ENCODE results near the gene GTF2IRD1. TPM values are rescaled to one million over a fixed set of nuclear protein-coding genes. Genes with fewer than 3 reads are reported as not detected.
"Not testable (repeated sequence)": the region's sequence is repeated elsewhere in the genome, so short reads cannot be mapped to it uniquely, and the experiment has no call there.

GTF2IRD1 gene
- total RNA-seq, 2 experiments from 2014 or later, result 0.34 to 1.3 TPM

- POLR2A ChIA-PET, result no interaction called here
- no peaks in the 10 kb centered on the region for H3K36me3 Mint-ChIP-seq
- H3K4me3 Mint-ChIP-seq, result no peak overlapping the region
- peaks cover 16% of the 10 kb centered on the region for H3K27me3 Mint-ChIP-seq
- no peak overlapping the region for H3K27ac Mint-ChIP-seq
- H3K9me3 Mint-ChIP-seq, result no peaks in the 10 kb centered on the region
- H3K4me1 Mint-ChIP-seq, result no peaks in the 10 kb centered on the region
- ATAC-seq (ENCODE audit: low read depth), result no peak
- no peak for DNase-seq
Measured at GRCh38 chr7:74480861-74481417, 27.2 kb downstream of the GTF2IRD1 start.

- POLR2A ChIA-PET, result no interaction called here
- DNase-seq (no peak), ATAC-seq (ENCODE audit: low read depth) (no peak)
- no peaks in the 10 kb centered on the region for H3K9me3 Mint-ChIP-seq
- H3K36me3 Mint-ChIP-seq, result no peaks in the 10 kb centered on the region
- H3K4me1 Mint-ChIP-seq, result no peaks in the 10 kb centered on the region
- H3K27me3 Mint-ChIP-seq, result peaks cover 16% of the 10 kb centered on the region
- no peak overlapping the region for H3K4me3 Mint-ChIP-seq
- no peak overlapping the region for H3K27ac Mint-ChIP-seq
Measured at GRCh38 chr7:74481458-74482196, 27.9 kb downstream of the GTF2IRD1 start.

GRCh38 chr7:74482197-74482467, 28.4 kb downstream of the GTF2IRD1 start:
- no peaks in the 10 kb centered on the region for H3K9me3 Mint-ChIP-seq
- no peaks in the 10 kb centered on the region for H3K36me3 Mint-ChIP-seq
- ATAC-seq (ENCODE audit: low read depth), result no peak
- H3K27me3 Mint-ChIP-seq, result peaks cover 17% of the 10 kb centered on the region
- no peak for DNase-seq
- H3K27ac Mint-ChIP-seq, result no peak overlapping the region
- H3K4me1 Mint-ChIP-seq, result no peaks in the 10 kb centered on the region
- H3K4me3 Mint-ChIP-seq, result no peak overlapping the region
- POLR2A ChIA-PET, result no interaction called here

DNA sequence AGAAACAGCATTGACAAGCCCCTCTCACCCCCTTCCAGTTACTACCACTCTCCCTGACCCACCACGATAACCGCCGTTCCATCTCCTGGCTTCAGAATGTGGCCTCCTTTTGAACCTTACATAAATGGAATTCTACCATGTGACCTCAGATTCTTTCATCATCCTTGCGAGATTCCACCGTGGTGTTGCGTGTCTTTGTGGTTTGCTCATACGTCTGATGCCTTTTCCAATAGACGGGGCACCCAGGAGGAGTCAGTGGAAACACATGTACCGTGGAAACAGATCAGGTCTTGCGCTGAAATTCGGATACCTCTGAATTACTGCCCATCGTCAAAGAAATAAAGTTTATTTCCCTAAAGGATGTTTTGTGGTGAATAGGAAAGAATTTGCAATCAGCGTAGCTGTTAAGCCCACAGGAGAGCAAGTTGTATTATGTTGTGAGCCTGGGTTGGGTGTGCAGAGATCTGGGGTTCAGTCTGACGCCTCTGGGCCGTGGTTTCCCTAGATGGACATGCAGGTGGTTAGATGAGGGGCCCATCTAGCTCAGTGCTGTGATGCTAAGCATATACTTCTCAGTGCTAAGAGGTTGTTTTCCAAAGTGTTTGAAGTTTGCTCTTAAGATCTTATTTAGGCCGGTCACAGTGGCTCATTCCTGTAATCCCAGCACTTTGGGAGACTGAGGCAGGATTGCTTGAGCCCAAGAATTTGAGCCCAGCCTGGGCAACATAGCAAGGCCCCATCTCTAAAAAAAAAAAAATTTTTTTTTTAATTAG, 29.1 kb downstream of the GTF2IRD1 start:
- Mint-ChIP-seq H3K4me3 (no peak overlapping the region), H3K27ac (no peak overlapping the region), H3K9me3 (no peaks in the 10 kb centered on the region), H3K36me3 (no peaks in the 10 kb centered on the region), H3K4me1 (no peaks in the 10 kb centered on the region), H3K27me3 (peaks cover 17% of the 10 kb centered on the region)
- DNase-seq (no peak), ATAC-seq (ENCODE audit: low read depth) (no peak)
- POLR2A ChIA-PET, result no interaction called here

- Mint-ChIP-seq H3K9me3 (no peaks in the 10 kb centered on the region), H3K4me1 (no peaks in the 10 kb centered on the region), H3K4me3 (no peak overlapping the region), H3K27me3 (peaks cover 17% of the 10 kb centered on the region), H3K27ac (no peak overlapping the region), H3K36me3 (no peaks in the 10 kb centered on the region)
- POLR2A ChIA-PET, result no interaction called here
- ATAC-seq (ENCODE audit: low read depth) (no peak), DNase-seq (no peak)
Measured at GRCh38 chr7:74483402-74484336, 30.0 kb downstream of the GTF2IRD1 start.

GRCh38 chr7:74485611-74486010, 31.9 kb downstream of the GTF2IRD1 start:
- DNase-seq, result no peak
- POLR2A ChIA-PET, result no interaction called here
- Mint-ChIP-seq H3K36me3 (no peaks in the 10 kb centered on the region), H3K9me3 (no peaks in the 10 kb centered on the region), H3K27ac (no peak overlapping the region), H3K4me3 (no peak overlapping the region), H3K4me1 (no peaks in the 10 kb centered on the region), H3K27me3 (peaks cover 13% of the 10 kb centered on the region)
- no peak for ATAC-seq (ENCODE audit: low read depth)

- POLR2A ChIA-PET; H3K4me3 Mint-ChIP-seq; H3K9me3 Mint-ChIP-seq; H3K27ac Mint-ChIP-seq; H3K4me1 Mint-ChIP-seq; ATAC-seq (ENCODE audit: low read depth); DNase-seq; H3K27me3 Mint-ChIP-seq; H3K36me3 Mint-ChIP-seq: not testable (repeated sequence)
Measured at GRCh38 chr7:74488518-74489030, 34.9 kb downstream of the GTF2IRD1 start.

DNA sequence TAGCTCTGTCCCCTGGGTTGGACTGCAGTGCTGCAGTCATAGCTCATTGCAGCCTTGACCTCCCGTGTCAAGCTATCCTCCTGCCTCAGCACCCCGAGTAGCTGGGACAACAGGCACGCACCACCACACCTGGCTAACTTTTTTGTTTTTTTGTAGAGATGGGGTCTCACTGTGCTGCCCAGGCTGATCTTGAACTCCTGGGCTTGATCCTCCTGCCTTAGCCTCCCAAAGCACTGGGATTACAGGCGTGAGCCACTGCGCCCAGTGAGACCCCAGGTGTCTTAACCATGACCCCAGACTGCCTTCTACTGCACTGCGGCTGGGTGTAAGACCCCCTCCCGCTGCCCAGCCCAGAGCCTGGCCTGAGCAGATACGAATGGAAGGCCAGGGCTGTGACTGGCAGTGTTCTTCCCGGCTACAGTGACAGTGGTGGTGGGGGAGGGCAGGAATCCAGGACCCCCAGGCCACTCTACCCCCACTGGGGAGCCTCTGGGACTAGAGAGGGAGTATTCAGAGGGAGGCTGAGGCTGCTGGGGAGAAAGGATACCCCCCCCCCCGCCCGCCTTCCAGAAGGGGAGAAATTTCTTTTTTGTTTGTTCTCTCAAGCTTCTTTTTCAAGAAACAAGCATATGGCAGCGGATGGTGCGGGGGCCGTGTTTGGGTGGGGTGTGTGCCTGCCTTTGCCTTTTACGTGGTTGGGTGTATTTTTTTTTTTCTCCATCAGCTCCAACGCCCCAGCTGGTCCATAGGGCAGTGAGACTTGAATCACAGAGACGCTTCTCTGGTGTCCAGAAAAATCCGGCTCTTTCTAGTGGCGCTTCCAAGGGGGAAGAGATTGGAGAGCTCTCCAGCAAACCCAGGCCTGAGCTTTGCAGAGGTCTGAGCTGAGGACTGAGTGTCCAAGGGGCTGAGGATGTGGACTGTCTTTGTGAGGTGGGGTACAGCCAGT, 36.6 kb downstream of the GTF2IRD1 start:
- no peaks in the 10 kb centered on the region for H3K36me3 Mint-ChIP-seq
- DNase-seq (no peak), ATAC-seq (ENCODE audit: low read depth) (no peak)
- H3K4me3 Mint-ChIP-seq, result no peak overlapping the region
- H3K27ac Mint-ChIP-seq, result no peak overlapping the region
- H3K9me3 Mint-ChIP-seq, result peaks cover 2% of the 10 kb centered on the region
- H3K4me1 Mint-ChIP-seq, result no peaks in the 10 kb centered on the region
- POLR2A ChIA-PET, result no interaction called here
- H3K27me3 Mint-ChIP-seq, result peaks cover 5% of the 10 kb centered on the region

GRCh38 chr7:74491490-74491889, 37.8 kb downstream of the GTF2IRD1 start:
- ATAC-seq (ENCODE audit: low read depth); H3K27ac Mint-ChIP-seq; H3K4me1 Mint-ChIP-seq; H3K9me3 Mint-ChIP-seq; H3K27me3 Mint-ChIP-seq; DNase-seq; H3K36me3 Mint-ChIP-seq; POLR2A ChIA-PET; H3K4me3 Mint-ChIP-seq: not testable (repeated sequence)

DNA sequence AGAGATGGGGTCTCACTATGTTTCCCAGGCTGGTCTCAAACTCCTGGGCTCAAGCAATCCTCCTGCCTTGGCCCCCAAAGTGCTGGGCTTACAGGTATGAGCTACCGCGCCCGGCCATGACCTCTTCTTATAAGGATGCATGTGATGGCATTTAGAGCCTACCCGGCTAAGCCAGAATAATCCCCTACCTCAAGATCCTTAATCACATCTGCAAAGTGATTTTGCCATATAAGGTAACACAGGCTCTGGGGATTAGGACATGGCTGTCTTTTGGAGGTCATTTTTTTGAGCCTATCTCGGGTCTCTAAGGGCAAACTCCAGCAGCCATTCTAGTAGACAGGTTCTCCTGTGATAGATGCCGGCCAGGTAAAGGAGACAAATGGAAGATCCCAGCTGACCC, 39.6 kb downstream of the GTF2IRD1 start:
- DNase-seq (no peak), ATAC-seq (ENCODE audit: low read depth) (no peak)
- Mint-ChIP-seq H3K27ac (no peak overlapping the region), H3K36me3 (no peaks in the 10 kb centered on the region), H3K4me3 (no peak overlapping the region), H3K9me3 (peaks cover 6% of the 10 kb centered on the region), H3K4me1 (no peaks in the 10 kb centered on the region), H3K27me3 (no peaks in the 10 kb centered on the region)
- POLR2A ChIA-PET, result interaction anchor here (0.6 kb wide), 1 partner anchor 63 kb away, joined by 8 read pairs; no protein-coding TSS in a partner anchor

DNA sequence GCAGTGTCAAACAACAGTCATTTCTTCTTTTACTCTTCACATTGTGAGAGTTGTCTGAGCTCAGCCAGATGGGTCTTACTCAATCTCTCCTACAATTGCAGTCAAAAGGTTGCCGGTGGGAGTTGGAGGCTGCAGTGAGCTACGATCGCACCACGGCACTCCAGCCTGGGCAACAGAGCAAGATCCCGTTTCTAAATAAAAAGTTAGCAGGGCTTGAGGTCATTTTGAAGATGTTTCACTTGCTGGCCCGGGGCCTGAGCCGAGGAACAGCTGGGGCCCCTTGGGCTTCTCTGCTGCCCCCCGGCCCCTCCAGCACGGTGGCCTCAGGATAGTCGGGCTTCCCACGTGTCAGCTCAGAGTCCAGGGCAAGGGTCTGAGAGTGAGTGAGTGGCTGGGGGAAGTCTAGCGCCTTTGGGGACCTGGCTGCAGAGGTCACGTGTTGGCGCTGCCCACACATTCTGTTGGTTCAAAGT, 40.4 kb downstream of the GTF2IRD1 start:
- H3K4me3 Mint-ChIP-seq, result no peak overlapping the region
- POLR2A ChIA-PET, result no interaction called here
- H3K27ac Mint-ChIP-seq, result no peak overlapping the region
- DNase-seq (no peak), ATAC-seq (ENCODE audit: low read depth) (no peak)
- no peaks in the 10 kb centered on the region for H3K27me3 Mint-ChIP-seq
- peaks cover 6% of the 10 kb centered on the region for H3K9me3 Mint-ChIP-seq
- no peaks in the 10 kb centered on the region for H3K36me3 Mint-ChIP-seq
- no peaks in the 10 kb centered on the region for H3K4me1 Mint-ChIP-seq

Measured in activated naive CD8-positive, alpha-beta T cell treated with anti-CD3 and anti-CD28 coated beads, Interleukin-2, amount 10 ng/mL, durations not matched to agents 7 days and 5 days (primary cell).